HG03354 (cell line): ENCODE measurements around the gene ZNF346.

Experiments
- ATAC-seq: cut with Tn5 transposase; IDR thresholded peaks from one replicate; pipeline ENCODE4 v1.9.1; 2021; ENCODE audit warnings: mild to moderate bottlenecking; ENCODE audit not compliant: unreplicated experiment, poor library complexity, severe bottlenecking

The ZNF346 gene

GRCh38 chr5:177090813-177091212, 68.3 kb downstream of the ZNF346 start:
- ATAC-seq = no peak

- no peak for ATAC-seq
Measured at GRCh38 chr5:177091232-177091631, 68.7 kb downstream of the ZNF346 start.

- no peak for ATAC-seq
Measured at GRCh38 chr5:177092178-177093081, 69.9 kb downstream of the ZNF346 start.

- ATAC-seq = no peak
Measured at GRCh38 chr5:177093082-177093712, 70.7 kb downstream of the ZNF346 start.

GRCh38 chr5:177093803-177094202, 71.3 kb downstream of the ZNF346 start:
- ATAC-seq = no peak

- ATAC-seq = no peak
Measured at GRCh38 chr5:177094224-177095087, 72.0 kb downstream of the ZNF346 start.

- ATAC-seq = no peak
Measured at GRCh38 chr5:177095088-177095669, 72.7 kb downstream of the ZNF346 start.

- ATAC-seq = no peak
Measured at GRCh38 chr5:177096162-177097015, 73.9 kb downstream of the ZNF346 start.

- no peak for ATAC-seq
Measured at GRCh38 chr5:177097016-177097985, 74.8 kb downstream of the ZNF346 start.

GRCh38 chr5:177098120-177098469, 75.6 kb downstream of the ZNF346 start:
- no peak for ATAC-seq

GRCh38 chr5:177098470-177099141, 76.1 kb downstream of the ZNF346 start:
- ATAC-seq = no peak

- ATAC-seq = no peak
Measured at GRCh38 chr5:177099422-177100093, 77.1 kb downstream of the ZNF346 start.

GRCh38 chr5:177100714-177101121, 78.2 kb downstream of the ZNF346 start:
- no peak for ATAC-seq

GRCh38 chr5:177103523-177104253, 81.2 kb downstream of the ZNF346 start:
- ATAC-seq = no peak

GRCh38 chr5:177105691-177106476, 83.4 kb downstream of the ZNF346 start:
- ATAC-seq = no peak

- no peak for ATAC-seq
Measured at GRCh38 chr5:177107159-177107558, 84.7 kb downstream of the ZNF346 start.
